ENCODE measurements around the gene SHD. TPM values are rescaled to one million over a fixed set of nuclear protein-coding genes. Genes with fewer than 3 reads are reported as not detected.

Gene SHD
- total RNA-seq, 2 experiments from 2014 or later = not detected

DNA sequence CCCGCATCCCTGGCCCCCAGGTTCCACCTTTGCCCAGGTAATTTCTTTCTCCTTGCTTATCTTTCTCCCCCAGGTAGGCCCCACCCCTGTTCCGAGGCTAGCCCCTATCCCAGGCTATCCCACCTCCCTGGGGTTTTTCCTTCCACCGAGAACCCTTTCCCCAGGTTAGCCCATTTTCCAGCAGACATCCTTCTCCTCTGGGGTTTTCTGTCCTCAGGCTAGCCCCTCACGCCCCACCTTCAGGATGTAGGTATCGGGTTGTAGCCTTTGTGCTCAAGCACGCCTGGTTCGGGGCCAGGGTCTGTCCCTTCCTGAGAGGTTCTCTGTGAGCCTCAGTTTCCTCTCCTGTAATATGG, 26.2 kb downstream of the SHD start:
- no peaks in the 10 kb centered on the region for H3K27me3 Mint-ChIP-seq
- no peak for DNase-seq
- POLR2A ChIA-PET = no interaction called here
- H3K4me1 Mint-ChIP-seq = peaks cover 41% of the 10 kb centered on the region
- peak overlapping the region; percentile 19 for H3K27ac Mint-ChIP-seq
- no peaks in the 10 kb centered on the region for H3K9me3 Mint-ChIP-seq
- CTCF ChIA-PET = interaction anchor here (2.4 kb wide), 1 partner anchor 9 kb away, joined by 6 read pairs; no protein-coding TSS in a partner anchor
- peak overlapping the region; percentile 66 for H3K4me3 Mint-ChIP-seq
- peaks cover 5% of the 10 kb centered on the region for H3K36me3 Mint-ChIP-seq (ENCODE audit: low read depth)

DNA sequence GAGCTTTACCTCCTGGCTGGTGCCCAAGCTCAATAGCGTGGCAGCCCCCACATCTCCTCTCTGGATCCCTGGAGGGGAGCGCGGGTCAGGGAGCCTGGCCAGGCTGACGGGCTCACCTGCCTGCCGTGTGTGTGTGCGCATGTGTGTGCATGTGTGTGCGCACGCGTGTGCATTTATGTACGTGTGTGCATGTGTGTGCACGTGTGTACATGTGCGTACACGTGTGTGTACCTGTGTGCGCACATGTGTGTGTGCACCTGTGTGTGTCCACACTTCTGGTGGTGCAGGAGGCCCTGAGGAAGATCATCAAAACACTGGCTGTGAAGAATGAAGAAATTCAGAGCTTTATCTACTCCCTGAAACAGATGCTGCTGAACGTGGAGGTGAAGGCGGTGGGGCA, 26.6 kb downstream of the SHD start:
- Mint-ChIP-seq H3K4me3 (peak overlapping the region; percentile 66), H3K27me3 (no peaks in the 10 kb centered on the region), H3K9me3 (no peaks in the 10 kb centered on the region), H3K27ac (peak overlapping the region; percentile 38), H3K36me3 (ENCODE audit: low read depth) (peaks cover 3% of the 10 kb centered on the region), H3K4me1 (peaks cover 38% of the 10 kb centered on the region)
- POLR2A ChIA-PET = interaction anchor here (0.5 kb wide), 1 partner anchor 78 kb away, joined by 3 read pairs; no protein-coding TSS in a partner anchor
- CTCF ChIA-PET = interaction anchor here (0.7 to 2.4 kb wide), 2 partner anchors 10 to 101 kb away, joined by 3 to 6 read pairs; no protein-coding TSS in a partner anchor
- no peak for DNase-seq

DNA sequence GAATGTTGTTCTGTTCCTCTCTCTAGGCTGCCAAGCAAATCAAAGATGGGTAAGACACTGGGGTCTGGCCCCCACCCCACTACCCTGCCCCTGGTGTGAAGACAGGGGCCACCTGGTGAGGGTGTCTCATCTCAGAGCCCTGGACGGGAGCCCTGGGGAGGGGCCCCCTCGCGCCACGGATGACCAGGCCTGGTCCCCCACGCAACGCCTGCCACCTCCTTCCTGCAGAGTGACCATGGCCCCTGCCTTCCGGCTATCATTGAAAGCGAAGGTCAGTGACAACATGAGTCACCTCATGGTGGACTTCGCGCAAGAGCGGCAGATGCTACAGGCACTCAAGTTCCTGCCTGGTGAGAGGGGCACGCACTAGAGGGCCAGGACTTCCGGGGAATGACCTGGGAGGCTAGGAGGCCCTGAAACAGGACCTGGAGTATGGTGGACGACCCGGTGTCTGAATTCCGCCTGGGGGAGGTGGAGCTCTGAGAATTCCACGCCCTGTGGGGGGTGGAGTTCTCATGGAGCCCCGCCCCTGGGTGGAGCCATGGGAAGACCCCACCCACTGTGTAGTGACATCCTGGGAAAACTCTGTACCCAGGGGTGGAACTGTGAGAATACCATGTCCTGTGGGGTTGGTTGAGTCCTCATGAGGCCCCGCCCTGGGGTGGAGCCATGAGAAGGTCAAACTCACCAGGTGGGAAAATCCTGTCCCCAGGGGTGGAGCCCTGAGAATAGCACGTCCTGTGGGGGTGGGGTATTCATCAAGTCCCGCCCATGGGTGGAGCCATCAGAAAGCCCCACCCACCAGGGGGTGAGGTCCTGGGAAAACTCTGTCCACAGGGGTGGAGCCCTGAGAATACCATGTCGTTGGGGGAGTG, 31.4 kb downstream of the SHD start:
- DNase-seq = no peak
- ChIA-PET CTCF (interaction anchor here (0.6 kb wide), 1 partner anchor 37 kb away, joined by 3 read pairs; no protein-coding TSS in a partner anchor), POLR2A (no interaction called here)
- Mint-ChIP-seq H3K9me3 (no peaks in the 10 kb centered on the region), H3K27me3 (no peaks in the 10 kb centered on the region), H3K4me3 (no peak overlapping the region), H3K4me1 (peaks cover 6% of the 10 kb centered on the region), H3K36me3 (ENCODE audit: low read depth) (peaks cover 5% of the 10 kb centered on the region), H3K27ac (no peak overlapping the region)

DNA sequence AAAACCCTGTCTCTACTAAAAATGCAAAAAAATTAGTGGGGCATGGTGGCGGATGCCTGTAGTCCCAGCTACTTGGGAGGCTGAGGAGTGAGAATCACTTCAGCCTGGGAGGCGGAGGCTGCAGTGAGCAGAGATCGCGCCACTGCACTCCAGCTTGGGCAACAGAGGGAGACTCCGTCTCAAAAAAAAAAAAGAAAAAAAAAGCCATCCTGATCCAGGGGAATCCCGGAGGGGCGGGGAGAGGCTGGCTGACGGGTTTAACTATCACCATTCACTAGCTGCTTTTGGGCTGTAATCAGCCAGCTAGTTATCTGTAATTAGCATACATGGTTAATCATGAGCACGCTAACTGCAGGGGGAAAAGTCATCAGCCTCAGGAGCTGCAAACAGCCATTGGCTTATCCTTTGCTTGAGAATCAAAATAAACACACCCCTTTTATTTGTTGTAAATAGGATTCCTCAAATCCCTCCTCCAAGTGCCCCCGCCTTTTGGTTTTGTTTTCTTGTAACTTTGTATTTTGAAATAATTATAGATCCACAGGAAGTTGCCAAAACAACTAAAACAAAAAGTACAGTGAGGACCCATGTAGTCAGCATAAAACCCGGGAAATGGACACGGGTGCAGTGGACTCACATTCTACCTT, 34.9 kb downstream of the SHD start:
- CTCF ChIA-PET = no interaction called here
- no peak for DNase-seq
- Mint-ChIP-seq H3K27ac (no peak overlapping the region), H3K36me3 (ENCODE audit: low read depth) (peaks cover 15% of the 10 kb centered on the region), H3K4me1 (peaks cover 2% of the 10 kb centered on the region), H3K27me3 (no peaks in the 10 kb centered on the region), H3K4me3 (no peak overlapping the region), H3K9me3 (peaks cover 7% of the 10 kb centered on the region)
- POLR2A ChIA-PET = no interaction called here

DNA sequence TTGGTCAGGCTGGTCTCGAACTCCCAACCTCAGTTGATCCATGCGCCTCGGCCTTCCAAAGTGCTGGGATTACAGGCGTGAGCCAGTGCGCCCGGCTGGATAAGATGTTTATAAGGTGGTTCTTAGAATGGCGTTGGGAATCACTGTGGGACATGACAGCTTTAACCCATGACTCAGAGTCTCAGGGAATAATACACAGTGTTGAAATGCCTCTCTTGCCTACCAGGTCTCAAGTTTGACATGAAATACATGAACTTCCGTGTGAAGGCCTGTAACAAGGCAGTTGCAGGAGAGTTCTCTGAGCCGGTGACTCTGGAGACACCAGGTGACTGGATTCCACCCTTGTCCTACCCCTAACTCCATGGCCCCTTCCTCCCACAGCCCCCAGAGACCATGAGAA, 37.9 kb downstream of the SHD start:
- peaks cover 24% of the 10 kb centered on the region for H3K36me3 Mint-ChIP-seq (ENCODE audit: low read depth)
- no peak overlapping the region for H3K4me3 Mint-ChIP-seq
- POLR2A ChIA-PET = no interaction called here
- H3K27me3 Mint-ChIP-seq = no peaks in the 10 kb centered on the region
- peaks cover 2% of the 10 kb centered on the region for H3K4me1 Mint-ChIP-seq
- peaks cover 21% of the 10 kb centered on the region for H3K9me3 Mint-ChIP-seq
- CTCF ChIA-PET = no interaction called here
- no peak for DNase-seq
- no peak overlapping the region for H3K27ac Mint-ChIP-seq

DNA sequence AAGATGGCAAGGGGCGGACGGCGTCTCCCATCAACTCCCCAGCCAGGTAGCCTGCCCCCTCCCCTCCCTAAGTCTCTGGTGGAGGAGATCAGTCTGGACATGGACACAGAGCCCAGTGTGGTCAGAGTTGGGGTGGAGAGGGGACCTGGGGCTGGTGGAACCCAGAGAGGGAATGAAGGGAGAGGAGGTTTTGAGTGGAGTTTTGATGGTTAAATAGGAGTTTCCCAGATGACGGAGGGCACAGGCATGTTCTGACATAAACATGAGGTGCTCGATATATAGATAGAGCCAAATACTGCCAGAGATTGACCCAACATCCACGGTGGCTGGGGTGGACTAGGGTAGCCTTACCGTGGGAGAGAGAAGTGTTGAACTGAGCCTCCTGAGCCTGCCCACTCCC, 39.4 kb downstream of the SHD start:
- ChIA-PET CTCF (no interaction called here), POLR2A (no interaction called here)
- Mint-ChIP-seq H3K4me3 (no peak overlapping the region), H3K4me1 (peaks cover 2% of the 10 kb centered on the region), H3K27me3 (no peaks in the 10 kb centered on the region), H3K36me3 (ENCODE audit: low read depth) (peaks cover 24% of the 10 kb centered on the region), H3K9me3 (peaks cover 21% of the 10 kb centered on the region), H3K27ac (no peak overlapping the region)
- DNase-seq = no peak

DNA sequence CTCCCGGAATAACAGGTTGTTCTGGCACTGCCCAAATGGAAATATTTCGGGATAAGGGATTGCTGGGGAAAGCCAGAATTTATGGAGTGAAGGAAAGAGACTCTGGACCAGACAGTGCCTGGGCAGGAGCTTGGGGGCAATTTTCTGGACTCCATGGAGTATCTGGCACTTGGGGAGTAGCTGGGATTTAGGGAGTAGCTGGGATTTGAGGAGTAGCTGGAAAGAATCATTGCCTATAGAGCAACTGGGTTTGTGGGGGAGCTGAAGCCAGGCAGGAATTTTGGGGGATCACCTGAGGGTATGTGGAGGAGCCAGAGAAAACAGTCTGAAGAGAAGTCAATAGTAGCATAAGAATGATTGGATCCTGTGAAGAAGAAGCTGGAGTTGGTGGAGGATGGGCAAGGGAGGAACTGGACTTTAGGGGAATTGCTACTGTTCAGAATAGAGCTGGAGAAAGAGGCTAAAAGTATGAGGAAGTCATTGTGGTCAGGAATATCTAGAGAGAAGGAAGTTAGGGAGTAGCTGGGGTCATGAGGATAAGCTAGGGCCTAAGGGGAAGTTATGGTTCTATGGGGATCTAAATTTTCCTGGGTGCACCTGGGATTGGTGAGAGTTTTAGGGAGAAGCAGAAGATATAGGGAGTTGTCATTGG, 40.1 kb downstream of the SHD start:
- no peak for DNase-seq
- H3K27me3 Mint-ChIP-seq = no peaks in the 10 kb centered on the region
- H3K4me1 Mint-ChIP-seq = peaks cover 2% of the 10 kb centered on the region
- no peak overlapping the region for H3K4me3 Mint-ChIP-seq
- H3K27ac Mint-ChIP-seq = peak overlapping the region; percentile 37
- ChIA-PET CTCF (interaction anchor here (0.8 to 1.7 kb wide), 4 partner anchors 9 to 52 kb away, joined by 3 to 5 read pairs (median 4); no protein-coding TSS in a partner anchor), POLR2A (no interaction called here)
- H3K9me3 Mint-ChIP-seq = peaks cover 21% of the 10 kb centered on the region
- peaks cover 24% of the 10 kb centered on the region for H3K36me3 Mint-ChIP-seq (ENCODE audit: low read depth)

DNA sequence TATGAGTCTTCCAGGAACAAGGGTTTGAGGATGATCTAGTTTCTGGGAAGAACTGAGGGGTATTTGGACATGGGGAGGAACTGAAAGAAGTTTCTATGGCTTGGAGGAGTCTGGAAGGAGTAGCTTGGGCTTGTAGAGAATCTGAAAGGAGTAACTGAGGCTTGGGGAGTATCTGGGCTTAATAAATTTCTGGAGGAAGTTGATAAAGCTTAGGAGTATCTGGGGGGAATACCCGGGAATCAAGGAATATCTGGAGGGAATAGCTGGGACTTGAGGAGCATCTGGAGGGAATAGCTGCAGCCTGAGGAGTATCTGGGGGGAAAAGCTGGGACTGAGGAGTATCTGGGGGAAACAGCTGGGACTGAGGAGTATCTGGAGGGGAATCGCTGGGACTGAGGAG, 41.4 kb downstream of the SHD start:
- Mint-ChIP-seq H3K27me3 (no peaks in the 10 kb centered on the region), H3K9me3 (peaks cover 21% of the 10 kb centered on the region), H3K4me1 (peaks cover 2% of the 10 kb centered on the region), H3K27ac (no peak overlapping the region), H3K4me3 (no peak overlapping the region), H3K36me3 (ENCODE audit: low read depth) (peaks cover 25% of the 10 kb centered on the region)
- ChIA-PET POLR2A (no interaction called here), CTCF (interaction anchor here (1.0 to 1.7 kb wide), 5 partner anchors 11 to 57 kb away, joined by 3 to 5 read pairs (median 3); no protein-coding TSS in a partner anchor)
- DNase-seq = no peak

DNA sequence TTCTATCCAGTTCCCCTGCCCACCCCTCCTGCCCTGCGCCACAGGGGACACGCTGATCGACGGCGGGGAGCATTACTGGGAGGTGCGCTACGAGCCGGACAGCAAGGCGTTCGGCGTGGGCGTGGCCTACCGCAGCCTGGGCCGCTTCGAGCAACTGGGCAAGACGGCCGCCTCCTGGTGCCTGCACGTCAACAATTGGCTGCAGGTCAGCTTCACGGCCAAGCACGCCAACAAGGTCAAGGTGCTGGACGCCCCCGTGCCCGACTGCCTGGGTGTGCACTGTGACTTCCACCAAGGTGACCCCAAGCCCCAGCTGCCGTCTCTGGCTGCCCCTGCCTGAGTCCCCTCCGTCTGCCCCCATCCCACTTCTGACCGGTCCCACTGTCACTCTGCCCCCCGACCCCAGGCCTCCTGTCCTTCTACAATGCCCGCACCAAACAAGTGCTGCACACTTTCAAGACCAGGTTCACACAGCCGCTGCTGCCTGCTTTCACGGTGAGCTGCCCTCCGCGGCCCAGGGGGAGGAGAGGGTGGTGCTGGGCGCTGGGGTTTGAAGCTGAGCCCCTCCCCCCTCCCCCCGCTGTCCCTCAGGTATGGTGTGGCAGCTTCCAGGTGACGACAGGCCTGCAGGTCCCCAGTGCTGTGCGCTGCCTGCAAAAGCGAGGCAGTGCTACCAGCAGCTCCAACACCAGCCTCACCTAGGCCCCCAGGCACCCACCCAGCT, 44.0 kb downstream of the SHD start:
- H3K27ac Mint-ChIP-seq = no peak overlapping the region
- ChIA-PET CTCF (interaction anchor here (0.7 to 2.4 kb wide), 7 partner anchors 10 to 77 kb away, joined by 3 to 8 read pairs (median 4); partner anchors contain the start of gene SH3GL1), POLR2A (no interaction called here)
- no peak for DNase-seq
- H3K27me3 Mint-ChIP-seq = peaks cover 6% of the 10 kb centered on the region
- peaks cover 20% of the 10 kb centered on the region for H3K9me3 Mint-ChIP-seq
- peaks cover 23% of the 10 kb centered on the region for H3K36me3 Mint-ChIP-seq (ENCODE audit: low read depth)
- no peak overlapping the region for H3K4me3 Mint-ChIP-seq
- peaks cover 18% of the 10 kb centered on the region for H3K4me1 Mint-ChIP-seq

DNA sequence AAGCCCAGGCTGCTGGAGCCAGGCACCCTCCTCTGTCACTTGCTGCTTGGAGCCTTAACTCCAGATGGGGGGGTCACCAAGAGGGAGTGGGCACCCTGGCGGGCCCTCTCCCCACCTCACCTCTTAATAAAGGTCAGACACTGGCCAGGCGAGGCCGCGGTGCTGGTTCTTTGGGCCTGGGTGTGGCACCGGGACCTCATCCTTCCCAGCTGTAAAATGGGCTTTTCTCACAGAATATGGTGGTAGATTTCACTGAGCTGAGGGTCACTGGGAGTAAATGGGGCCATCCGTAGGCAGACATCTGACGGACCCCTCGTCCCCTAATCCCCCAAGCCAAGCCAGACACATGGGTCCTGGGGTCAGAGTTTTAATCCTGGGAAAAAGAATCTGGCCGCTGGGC, 44.6 kb downstream of the SHD start:
- no peak for DNase-seq
- H3K4me3 Mint-ChIP-seq = no peak overlapping the region
- peaks cover 15% of the 10 kb centered on the region for H3K9me3 Mint-ChIP-seq
- H3K27me3 Mint-ChIP-seq = peaks cover 6% of the 10 kb centered on the region
- H3K36me3 Mint-ChIP-seq (ENCODE audit: low read depth) = peaks cover 21% of the 10 kb centered on the region
- ChIA-PET CTCF (interaction anchor here (0.7 to 3.1 kb wide), 6 partner anchors 9 to 76 kb away, joined by 3 to 11 read pairs (median 6); partner anchors contain the start of genes MPND and SH3GL1), POLR2A (no interaction called here)
- peaks cover 21% of the 10 kb centered on the region for H3K4me1 Mint-ChIP-seq
- no peak overlapping the region for H3K27ac Mint-ChIP-seq

DNA sequence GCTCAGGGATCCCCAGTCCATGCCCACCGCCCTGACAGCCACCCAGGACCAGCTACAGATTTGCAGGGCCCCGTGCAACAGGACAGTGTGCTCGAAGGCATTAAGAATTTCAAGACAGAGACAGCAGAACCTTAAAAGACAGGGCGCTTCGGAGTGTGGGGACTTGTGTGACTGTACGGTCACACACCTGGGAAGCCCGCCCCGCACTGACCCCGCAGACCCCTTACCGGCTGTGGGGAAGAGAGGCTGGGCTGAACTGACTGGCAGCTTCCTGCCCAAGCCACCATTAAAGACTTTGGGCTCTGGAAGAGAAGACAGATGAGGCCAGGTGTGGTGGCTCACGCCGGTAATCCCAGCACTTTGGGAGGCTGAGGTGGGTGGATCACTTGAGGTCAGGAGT, 45.2 kb downstream of the SHD start:
- ChIA-PET POLR2A (no interaction called here), CTCF (interaction anchor here (1.0 to 3.1 kb wide), 3 partner anchors 18 to 76 kb away, joined by 3 to 11 read pairs (median 8); partner anchors contain the start of genes MPND and SH3GL1)
- Mint-ChIP-seq H3K4me3 (no peak overlapping the region), H3K9me3 (peaks cover 12% of the 10 kb centered on the region), H3K27me3 (peaks cover 6% of the 10 kb centered on the region), H3K36me3 (ENCODE audit: low read depth) (peaks cover 15% of the 10 kb centered on the region), H3K27ac (no peak overlapping the region), H3K4me1 (peaks cover 24% of the 10 kb centered on the region)
- no peak for DNase-seq

DNA sequence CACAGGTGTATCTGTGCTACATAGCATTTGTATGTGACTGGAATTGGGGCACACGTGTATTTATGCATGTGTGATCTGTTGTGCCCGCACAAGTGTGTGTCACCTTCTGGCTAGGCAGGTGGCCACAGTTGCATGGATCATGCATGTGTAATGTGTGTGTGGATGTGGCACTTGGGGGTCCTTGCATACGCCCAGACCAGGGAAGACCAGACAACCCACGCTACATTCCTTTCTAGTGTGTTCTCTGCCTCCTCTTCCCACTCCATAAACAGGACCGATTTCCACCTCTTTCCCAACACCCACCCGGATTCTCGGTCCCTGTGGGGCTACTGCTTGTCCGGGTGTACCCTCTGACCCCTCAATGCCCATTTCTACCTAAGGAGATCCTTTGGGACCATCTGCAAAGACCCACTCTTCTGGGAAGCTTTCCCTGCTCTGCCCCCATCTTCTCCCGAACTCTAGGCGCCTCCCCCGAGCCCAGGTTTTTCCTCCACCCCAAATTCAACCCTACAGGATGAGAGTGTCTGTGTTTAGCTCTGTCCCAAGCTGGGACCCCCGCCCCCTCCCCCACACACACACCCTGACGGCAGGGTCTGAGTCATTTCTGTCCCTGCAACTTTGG, 47.3 kb downstream of the SHD start:
- H3K4me3 Mint-ChIP-seq = peak overlapping the region; percentile 44
- POLR2A ChIA-PET = no interaction called here
- peaks cover 27% of the 10 kb centered on the region for H3K4me1 Mint-ChIP-seq

More for the DNA sequence above, 47.3 kb downstream of the SHD start:
- CTCF ChIA-PET = interaction anchor here (0.7 to 3.1 kb wide), 2 partner anchors 16 to 153 kb away, joined by 3 to 11 read pairs; partner anchors contain the start of gene MPND
- H3K27me3 Mint-ChIP-seq = peaks cover 6% of the 10 kb centered on the region
- no peaks in the 10 kb centered on the region for H3K9me3 Mint-ChIP-seq
- H3K27ac Mint-ChIP-seq = no peak overlapping the region
- DNase-seq = no peak
- H3K36me3 Mint-ChIP-seq (ENCODE audit: low read depth) = peaks cover 5% of the 10 kb centered on the region
